BJ (cell line): Measurements from ENCODE around the gene INTU. TPM values are rescaled to one million over a fixed set of nuclear protein-coding genes. Genes with fewer than 3 reads are reported as not detected.

Experiments
- CTCF ChIA-PET: fragments of 350-600 bp; formaldehyde crosslinking; extraction: SDS; loops from one replicate; lab custom pipeline; 2021; ENCODE audit warnings: antibody characterized with exemption, inconsistent platforms; lab: Yijun Ruan, JAX
- POLR2A ChIA-PET: fragments of 300-600 bp; sonication (Branson Sonifier 250); formaldehyde crosslinking; extraction: SDS; loops from one replicate; lab custom pipeline; 2021; ENCODE audit warnings: antibody characterized with exemption; lab: Charles Lee
- DNase-seq: peaks from one replicate; pipeline ENCODE4 v3.0.0-alpha.2; 2011; ENCODE audit warnings: low read depth
- H3K27me3 ChIP-seq: 2 replicates; pipeline ENCODE4 v1.6.0; 2011; ENCODE audit warnings: low read length; ENCODE audit not compliant: control insufficient read depth, insufficient read depth
- H3K36me3 ChIP-seq: 2 replicates; pipeline ENCODE4 v1.5.1; 2011; ENCODE audit warnings: low read length; ENCODE audit not compliant: control insufficient read depth, insufficient read depth
- H3K4me3 ChIP-seq: 2 replicates; pipeline ENCODE4 v1.5.1; 2011; ENCODE audit warnings: low read depth, mild to moderate bottlenecking, control low read depth, low read length
- CTCF ChIP-seq: IDR thresholded peaks from 2 replicates; pipeline ENCODE4 v1.5.1; 2011; ENCODE audit warnings: low read depth, mild to moderate bottlenecking, control low read depth, inconsistent platforms, low read length, moderate library complexity; ENCODE audit not compliant: insufficient read depth
- polyA plus RNA-seq: library from polyadenylated mRNA; depleted of rRNA; stranded (reverse); fragments of >200 nt; gene quantifications from 2 replicates; pipeline ENCODE4 v1.2.3, GENCODE V29; 2011

Gene INTU
- polyA plus RNA-seq, 1 experiment = 4.5 TPM

- no peaks in the 10 kb centered on the region for H3K36me3 ChIP-seq
- no peaks in the 10 kb centered on the region; the same call in none of the 2 replicates for H3K27me3 ChIP-seq
- TF ChIP-seq CTCF = no peak
- H3K4me3 ChIP-seq = no peak overlapping the region
- ChIA-PET POLR2A (interaction anchor here (0.6 kb wide), 1 partner anchor 53 kb away, joined by 3 read pairs; no protein-coding TSS in a partner anchor), CTCF (interaction anchor here (1.3 kb wide), 1 partner anchor 145 kb away, joined by 3 read pairs; no protein-coding TSS in a partner anchor)
- DNase-seq = no peak
Observed at GRCh38 chr4:127748957-127749356, 116.2 kb downstream of the INTU start.

- H3K4me3 ChIP-seq = no peak overlapping the region
- no peak for TF ChIP-seq CTCF
- no peak for DNase-seq
- no peaks in the 10 kb centered on the region for H3K36me3 ChIP-seq
- ChIA-PET CTCF (interaction anchor here (1.1 kb wide), 1 partner anchor 25 kb away, joined by 5 read pairs; the partner anchor contains the start of gene HSPA4L), POLR2A (no interaction called here)
- H3K27me3 ChIP-seq = peaks cover 1% of the 10 kb centered on the region; the same call in 1 of the 2 replicates
Observed at GRCh38 chr4:127756906-127757305, 124.1 kb downstream of the INTU start.

- no peak for DNase-seq
- Histone ChIP-seq H3K27me3 (no peaks in the 10 kb centered on the region), H3K36me3 (no peaks in the 10 kb centered on the region), H3K4me3 (no peak overlapping the region)
- ChIA-PET POLR2A (no interaction called here), CTCF (no interaction called here)
- no peak for TF ChIP-seq CTCF
Observed at GRCh38 chr4:127759228-127759820, 126.6 kb downstream of the INTU start.

GRCh38 chr4:127759893-127760292 lies 127.1 kb downstream of the INTU start:
- CTCF ChIA-PET = no interaction called here
- POLR2A ChIA-PET = no interaction called here
- Histone ChIP-seq H3K36me3 (no peaks in the 10 kb centered on the region), H3K4me3 (no peak overlapping the region), H3K27me3 (no peaks in the 10 kb centered on the region)
- no peak for DNase-seq
- TF ChIP-seq CTCF = no peak

GRCh38 chr4:127771535-127772275 lies 138.9 kb downstream of the INTU start:
- CTCF ChIA-PET = no interaction called here
- DNase-seq = no peak
- H3K27me3 ChIP-seq = no peaks in the 10 kb centered on the region
- no peak overlapping the region for H3K4me3 ChIP-seq
- no peaks in the 10 kb centered on the region for H3K36me3 ChIP-seq
- no peak for TF ChIP-seq CTCF
- POLR2A ChIA-PET = no interaction called here
